H9 (cell line): ENCODE measurements around the gene ANO2. TPM values are rescaled to one million over a fixed set of nuclear protein-coding genes. Genes with fewer than 3 reads are reported as not detected.

Source experiments
- DNase-seq: peaks from one replicate; pipeline ENCODE4 v3.0.0-alpha.2; 2017
- H2AFZ ChIP-seq: one replicate; pipeline ENCODE4 v1.6.1; 2013; ENCODE audit warnings: mild to moderate bottlenecking, low read length, control low read depth, moderate library complexity
- H2AK5ac ChIP-seq: 2 replicates; pipeline ENCODE4 v1.6.1; 2013; ENCODE audit warnings: low read length, control low read depth, mixed read lengths; ENCODE audit not compliant: insufficient read length
- H2BK120ac ChIP-seq: one replicate; pipeline ENCODE4 v1.6.1; 2013; ENCODE audit warnings: low read depth, mild to moderate bottlenecking, low read length, control low read depth, inconsistent platforms; ENCODE audit not compliant: poor library complexity, severe bottlenecking
- H2BK12ac ChIP-seq: 2 replicates; pipeline ENCODE4 v1.6.1; 2013; ENCODE audit warnings: low read length, control low read depth, mixed read lengths, low read depth; ENCODE audit not compliant: insufficient read length
- H2BK15ac ChIP-seq: 2 replicates; pipeline ENCODE4 v1.6.1; 2013; ENCODE audit warnings: low read depth, low read length, control low read depth
- H2BK20ac ChIP-seq: one replicate; pipeline ENCODE4 v1.6.1; 2013; ENCODE audit warnings: low read depth, mild to moderate bottlenecking, low read length, control low read depth, inconsistent platforms; ENCODE audit not compliant: poor library complexity, severe bottlenecking
- H2BK5ac ChIP-seq: 2 replicates; pipeline ENCODE4 v1.6.1; 2013; ENCODE audit warnings: low read length, control low read depth, mixed read lengths; ENCODE audit not compliant: insufficient read length
- H3K14ac ChIP-seq: 2 replicates; pipeline ENCODE4 v1.6.1; 2013; ENCODE audit warnings: low read length, control low read depth; ENCODE audit not compliant: insufficient read depth
- H3K18ac ChIP-seq: 2 replicates; pipeline ENCODE4 v1.6.1; 2013; ENCODE audit warnings: low read depth, mild to moderate bottlenecking, mixed read lengths, low read length, control low read depth; ENCODE audit not compliant: insufficient read length
- H3K23ac ChIP-seq: 2 replicates; pipeline ENCODE4 v1.6.1; 2013; ENCODE audit warnings: low read length, control low read depth, mixed read lengths, low read depth; ENCODE audit not compliant: insufficient read length
- H3K23me2 ChIP-seq: 2 replicates; pipeline ENCODE4 v1.6.1; 2013; ENCODE audit warnings: low read depth, mild to moderate bottlenecking, mixed read lengths, low read length, control low read depth; ENCODE audit not compliant: insufficient read length, poor library complexity, severe bottlenecking
- H3K27ac ChIP-seq: 2 replicates; pipeline ENCODE4 v1.5.1; 2013; ENCODE audit warnings: low read length, control low read depth, mixed read lengths, low read depth; ENCODE audit not compliant: insufficient read length
- H3K27me3 ChIP-seq: 2 replicates; pipeline ENCODE4 v1.6.1; 2013; ENCODE audit warnings: low read length, control low read depth, inconsistent platforms; ENCODE audit not compliant: insufficient read depth
- H3K4ac ChIP-seq: 2 replicates; pipeline ENCODE4 v1.6.1; 2013; ENCODE audit warnings: low read depth, mild to moderate bottlenecking, control low read depth, inconsistent platforms, low read length, moderate library complexity
- H3K4me1 ChIP-seq: 2 replicates; pipeline ENCODE4 v1.6.1; 2013; ENCODE audit warnings: low read length, control low read depth, inconsistent platforms; ENCODE audit not compliant: insufficient read depth
- H3K4me2 ChIP-seq: 2 replicates; pipeline ENCODE4 v1.6.1; 2013; ENCODE audit warnings: low read length, control low read depth, mixed read lengths; ENCODE audit not compliant: insufficient read length, insufficient read depth
- H3K56ac ChIP-seq: 2 replicates; pipeline ENCODE4 v1.6.1; 2013; ENCODE audit warnings: low read depth, mild to moderate bottlenecking, mixed read lengths, low read length, control low read depth; ENCODE audit not compliant: insufficient read length
- H3K79me1 ChIP-seq: 2 replicates; pipeline ENCODE4 v1.6.1; 2013; ENCODE audit warnings: low read depth, mild to moderate bottlenecking, moderate library complexity, low read length, control low read depth, inconsistent platforms; ENCODE audit not compliant: insufficient read depth, poor library complexity, severe bottlenecking
- H3K79me2 ChIP-seq: 2 replicates; pipeline ENCODE4 v1.6.1; 2013; ENCODE audit warnings: low read length, control low read depth, inconsistent platforms; ENCODE audit not compliant: insufficient read depth
- H3K9ac ChIP-seq: 2 replicates; pipeline ENCODE4 v1.6.1; 2013; ENCODE audit warnings: low read length, control low read depth, mixed read lengths; ENCODE audit not compliant: insufficient read length; ENCODE audit errors: extremely low read depth
- H3K9me3 ChIP-seq: one replicate; pipeline ENCODE4 v1.6.1; 2013; ENCODE audit warnings: low read depth, low read length, inconsistent platforms; ENCODE audit not compliant: control insufficient read depth
- H3T11ph ChIP-seq: one replicate; pipeline ENCODE4 v1.6.1; 2013; ENCODE audit warnings: mild to moderate bottlenecking, low read length, control low read depth, inconsistent platforms
- H4K20me1 ChIP-seq: one replicate; pipeline ENCODE4 v1.6.1; 2013; ENCODE audit not compliant: control insufficient read depth, insufficient read length, insufficient read depth
- H4K5ac ChIP-seq: 2 replicates; pipeline ENCODE4 v1.6.1; 2013; ENCODE audit warnings: low read depth, mild to moderate bottlenecking, mixed read lengths, low read length, control low read depth; ENCODE audit not compliant: insufficient read length
- H4K8ac ChIP-seq: replicated peaks from 2 replicates; pipeline ENCODE4 v1.6.1; 2013; ENCODE audit warnings: low read length, control low read depth, mixed read lengths, low read depth; ENCODE audit not compliant: insufficient read length
- H4K91ac ChIP-seq: 2 replicates; pipeline ENCODE4 v1.6.1; 2013; ENCODE audit warnings: low read depth, mild to moderate bottlenecking, moderate library complexity, mixed read lengths, low read length, control low read depth; ENCODE audit not compliant: insufficient read length
- H3K27ac Mint-ChIP-seq, 3 experiments: 2 replicates in 2 of 3; 3 replicates in 1 of 3; pipeline ENCODE4 v1.8.0; 2020 to 2021; ENCODE audit warnings: mixed read lengths in 3 of 3, mild to moderate bottlenecking in 1 of 3, moderate library complexity in 1 of 3
- H3K27me3 Mint-ChIP-seq: 2 replicates; pipeline ENCODE4 v1.8.0; 2021; ENCODE audit warnings: low read depth, mild to moderate bottlenecking, moderate library complexity, mixed read lengths
- H3K36me3 Mint-ChIP-seq, 3 experiments: 2 replicates in 2 of 3; 3 replicates in 1 of 3; pipeline ENCODE4 v1.8.0; 2020 to 2021; ENCODE audit warnings: low read depth in 3 of 3, mixed read lengths in 3 of 3; ENCODE audit not compliant: insufficient read depth in 1 of 3
- H3K4me1 Mint-ChIP-seq, 2 experiments: 2 replicates each; pipeline ENCODE4 v1.8.0; 2020; ENCODE audit warnings: mixed read lengths in 2 of 2
- H3K4me3 Mint-ChIP-seq, 2 experiments: 2 replicates in 1 of 2; 3 replicates in 1 of 2; pipeline ENCODE4 v1.8.0; 2020 to 2021; ENCODE audit warnings: mild to moderate bottlenecking in 2 of 2, mixed read lengths in 2 of 2, moderate library complexity in 1 of 2
- H3K9me3 Mint-ChIP-seq, 2 experiments: 2 replicates in 1 of 2; 3 replicates in 1 of 2; pipeline ENCODE4 v1.8.0; 2020; ENCODE audit warnings: mild to moderate bottlenecking in 2 of 2, mixed read lengths in 2 of 2, moderate library complexity in 1 of 2
- CTCF ChIP-seq: fragments of 200-600 bp; sonication (generic); conservative IDR thresholded peaks from 3 replicates; pipeline ENCODE4 v1.8.0; 2021; ENCODE audit warnings: antibody characterized with exemption, mild to moderate bottlenecking
- WGBS: extraction: QIAGEN DNeasy Blood & Tissue Kit; methylation state at CpG from one replicate; pipeline ENCODE4 v1.1.7; 2013; ENCODE audit warnings: missing lambda C conversion rate, low lambda C conversion rate, mixed read lengths; ENCODE audit not compliant: insufficient read length; ENCODE audit errors: extremely low coverage; 5-methylcytosine and 5-hydroxymethylcytosine counted together
- total RNA-seq: library from RNA; stranded (reverse); gene quantifications from 2 replicates; pipeline ENCODE4 v1.2.1, GENCODE V29; 2021

Gene ANO2
- total RNA-seq, 1 experiment from 2014 or later, result 3.8 TPM

GRCh38 chr12:5900076-5900475 is 45.0 kb downstream of the ANO2 start:
- no peaks in the 10 kb centered on the region for H4K20me1 ChIP-seq
- H3K18ac ChIP-seq, result no peak overlapping the region
- H2BK15ac ChIP-seq, result no peak overlapping the region
- TF ChIP-seq CTCF, result no peak
- H2BK5ac ChIP-seq, result no peak overlapping the region
- Mint-ChIP-seq H3K9me3 (no peaks in the 10 kb centered on the region; a peak in 1 of 5 replicates), H3K4me3 (no peak overlapping the region), H3K36me3 (no peaks in the 10 kb centered on the region; a peak in 1 of 7 replicates), H3K27me3 (peaks cover 2% of the 10 kb centered on the region; the same call in 1 of the 2 replicates), H3K4me1 (peaks cover 20 to 22% of the 10 kb centered on the region in 2 experiments), H3K27ac (no peak overlapping the region)
- no peak overlapping the region for H2BK120ac ChIP-seq
- no peak overlapping the region for H3K27ac ChIP-seq
- H4K5ac ChIP-seq, result no peak overlapping the region
- no peaks in the 10 kb centered on the region; the same call in 1 of the 2 replicates for H3K4me1 ChIP-seq
- H3K56ac ChIP-seq, result no peak overlapping the region
- no peak overlapping the region for H3K14ac ChIP-seq
- H3K23ac ChIP-seq, result no peak overlapping the region
- no peak overlapping the region for H3K4ac ChIP-seq
- no peak overlapping the region for H4K8ac ChIP-seq
- H2AFZ ChIP-seq, result no peak overlapping the region
- H3K79me1 ChIP-seq, result no peaks in the 10 kb centered on the region
- H3T11ph ChIP-seq, result no peak overlapping the region
- no peak for DNase-seq
- H3K9ac ChIP-seq, result no peak overlapping the region
- no peak overlapping the region for H2AK5ac ChIP-seq
- no peaks in the 10 kb centered on the region for H3K23me2 ChIP-seq
- H2BK12ac ChIP-seq, result no peak overlapping the region
- H3K27me3 ChIP-seq, result no peaks in the 10 kb centered on the region
- H3K79me2 ChIP-seq, result no peaks in the 10 kb centered on the region
- H4K91ac ChIP-seq, result no peak overlapping the region
- no peaks in the 10 kb centered on the region for H3K9me3 ChIP-seq
- WGBS, result no CpG with 5 or more reads among the region's 4 CpGs
- no peak overlapping the region for H2BK20ac ChIP-seq
- H3K4me2 ChIP-seq, result no peak overlapping the region
